NCI-H82 treated with DMSO at 0.1 percent for 48 hours (cell line): ENCODE results near the gene TCF3.
"Not testable (repeated sequence)": the region's sequence is repeated elsewhere in the genome, so short reads cannot be mapped to it uniquely, and the experiment has no call there.

Source experiments
- DNase-seq: peaks from one replicate; lab custom pipeline; 2025; ENCODE audit not compliant: unreplicated experiment; lab: John Stamatoyannopoulos, UW

The TCF3 gene

DNA sequence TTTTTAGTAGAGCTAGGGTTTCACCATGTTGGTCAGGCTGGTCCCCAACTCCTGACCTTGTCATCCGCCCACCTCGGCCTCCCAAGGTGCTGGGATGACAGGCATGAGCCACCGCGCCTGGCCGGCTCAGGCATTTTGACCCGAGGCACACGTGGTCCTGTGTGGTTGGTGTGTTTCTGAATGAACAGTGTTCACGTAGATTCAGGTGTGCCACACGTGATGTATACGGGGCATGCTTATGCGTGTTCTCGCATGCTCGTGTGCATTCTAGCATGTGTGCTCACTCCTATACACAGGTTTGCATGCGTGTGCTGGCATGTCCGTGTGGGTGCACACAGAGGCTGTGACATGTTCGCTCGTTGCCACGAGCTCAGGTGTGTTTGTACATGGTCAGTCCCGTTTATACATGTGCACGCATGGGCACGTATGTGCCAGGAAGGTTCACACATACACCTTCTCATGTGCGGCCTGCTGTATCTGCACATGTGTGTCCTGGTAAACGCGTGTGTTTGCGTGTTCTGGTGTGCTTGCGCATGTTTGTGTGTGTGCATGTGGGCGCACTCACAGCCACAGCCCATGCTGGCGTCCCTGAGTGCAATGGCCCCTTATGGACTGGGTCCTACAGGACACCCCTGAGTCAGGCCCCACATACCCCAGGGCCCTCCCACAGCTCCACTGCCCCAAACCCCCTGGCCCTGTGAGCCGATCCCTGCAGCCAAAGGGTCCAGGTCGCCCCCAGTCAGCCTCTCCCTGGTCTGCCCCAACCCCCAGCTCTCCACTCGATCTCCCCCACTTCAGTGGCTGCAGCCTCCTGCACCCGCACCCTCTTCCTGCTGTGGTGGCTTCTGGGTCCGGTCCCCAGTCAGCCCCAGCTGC lies 20.6 kb upstream of the TCF3 start:
- DNase-seq = no peak

DNA sequence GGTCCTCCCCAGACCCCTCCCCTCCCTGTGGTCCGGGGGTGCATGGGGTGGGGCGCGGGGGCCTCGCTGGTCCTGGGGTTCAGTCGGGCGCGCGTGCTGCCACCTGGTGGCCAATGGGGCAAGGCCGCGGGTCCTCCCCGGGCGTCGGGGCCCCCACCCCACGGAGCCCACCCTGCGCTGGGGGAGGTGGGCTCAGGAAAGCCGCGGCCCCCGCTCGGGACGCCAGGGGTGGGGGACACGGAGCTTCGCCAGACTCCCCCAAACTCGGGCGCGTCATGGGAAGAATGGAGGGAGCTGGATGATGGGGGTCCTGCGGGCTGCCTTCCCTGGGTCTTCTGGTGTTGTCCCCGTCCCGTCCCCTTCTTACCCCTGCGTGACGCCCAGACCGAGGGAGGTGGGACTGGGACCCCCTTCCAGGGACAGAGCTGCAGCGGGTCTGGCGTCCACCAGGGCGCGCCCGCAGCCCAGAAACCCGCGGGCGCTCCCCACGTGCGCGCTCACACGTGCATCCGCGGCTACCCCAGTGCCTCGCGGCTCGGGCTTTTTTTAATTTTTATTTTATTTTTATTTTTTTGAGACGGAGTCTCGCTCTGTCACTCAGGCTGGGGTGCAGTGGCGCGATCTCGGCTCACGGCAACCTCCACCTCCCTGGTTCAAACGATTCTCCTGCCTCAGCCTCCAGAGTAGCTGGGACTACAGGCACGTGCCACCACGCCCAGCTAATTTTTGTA lies 19.8 kb upstream of the TCF3 start:
- no peak for DNase-seq

- no peak for DNase-seq
Observed at GRCh38 chr19:1671716-1672037, 19.3 kb upstream of the TCF3 start.

DNA sequence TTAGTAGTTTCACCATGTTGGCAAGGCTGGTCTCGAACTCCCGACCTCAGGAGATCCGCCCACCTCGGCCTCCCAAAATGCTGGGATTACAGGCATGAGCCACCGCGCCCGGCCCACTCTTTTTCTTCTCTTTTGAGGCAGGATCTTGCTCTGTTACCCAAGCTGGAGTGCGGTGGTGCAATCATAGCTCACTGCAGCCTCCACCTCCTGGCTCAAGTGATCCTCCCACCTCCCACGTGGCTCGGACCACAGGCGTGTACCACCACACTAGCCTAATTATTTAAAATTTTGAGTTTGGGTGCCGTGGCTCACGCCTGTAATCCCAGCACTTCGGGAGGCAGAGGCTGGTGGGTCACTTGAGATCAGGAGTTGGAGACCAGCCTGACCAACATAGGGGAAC lies 18.3 kb upstream of the TCF3 start:
- not testable (repeated sequence) for DNase-seq

DNA sequence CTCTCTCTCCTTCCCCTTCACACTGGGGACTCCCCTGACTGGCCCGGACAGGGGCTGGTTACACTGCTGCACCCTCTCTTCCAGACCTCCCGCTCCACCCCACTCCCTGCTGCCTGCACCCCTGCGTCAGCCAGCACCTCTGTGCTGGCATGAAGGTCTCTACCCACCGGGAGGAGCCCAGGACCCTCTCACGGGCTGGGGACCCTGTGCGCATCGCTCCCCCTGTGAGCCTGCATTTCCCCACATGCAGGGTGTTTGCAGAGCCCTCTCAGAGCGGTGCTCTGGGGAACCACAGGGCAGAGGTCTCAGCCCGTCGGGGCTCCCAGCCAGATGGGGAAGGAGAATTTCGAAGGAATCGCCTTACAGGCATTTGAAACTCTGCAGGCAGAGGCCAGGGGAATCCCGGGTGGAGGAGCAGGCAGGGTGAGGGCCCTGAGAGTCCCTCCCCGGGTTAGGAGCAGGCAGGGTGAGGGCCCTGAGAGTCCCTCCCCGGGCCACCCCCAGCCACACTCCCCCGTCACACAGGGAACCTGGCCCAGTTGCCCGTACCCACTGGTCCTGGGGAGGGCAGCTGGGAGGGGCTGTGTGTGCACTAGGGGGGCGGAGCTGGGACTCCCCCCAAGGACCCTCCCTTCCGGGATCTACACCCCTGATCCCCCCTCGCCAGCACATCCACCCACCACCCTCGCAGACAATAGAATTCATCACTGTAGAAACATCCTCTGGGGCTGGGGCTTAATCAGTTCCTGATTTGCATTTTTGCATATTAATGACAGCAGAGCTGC lies 16.3 kb upstream of the TCF3 start:
- DNase-seq = no peak

DNA sequence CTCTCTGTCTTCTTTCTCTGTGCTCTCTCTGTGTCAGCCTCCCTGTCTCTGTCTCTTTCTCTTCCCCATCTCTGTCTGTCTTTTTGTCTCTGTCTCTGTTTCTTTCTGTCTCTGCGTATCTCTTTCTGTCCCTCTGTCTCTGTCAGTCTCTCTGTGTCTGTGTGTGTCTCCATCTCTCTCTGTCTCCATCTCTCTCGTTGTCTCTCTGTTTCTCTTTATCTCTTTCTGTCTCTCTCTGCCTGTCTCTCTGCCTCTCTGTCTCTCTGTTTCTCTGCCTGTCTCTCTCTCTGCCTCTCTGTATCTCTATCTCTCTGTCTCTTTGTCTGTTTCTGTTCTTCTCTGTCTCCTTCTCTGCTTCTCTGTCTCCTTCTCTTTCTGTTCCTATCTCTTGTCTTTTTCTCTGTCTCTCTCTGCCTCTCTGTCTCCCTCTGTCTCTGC lies 15.7 kb upstream of the TCF3 start:
- DNase-seq = no peak

DNA sequence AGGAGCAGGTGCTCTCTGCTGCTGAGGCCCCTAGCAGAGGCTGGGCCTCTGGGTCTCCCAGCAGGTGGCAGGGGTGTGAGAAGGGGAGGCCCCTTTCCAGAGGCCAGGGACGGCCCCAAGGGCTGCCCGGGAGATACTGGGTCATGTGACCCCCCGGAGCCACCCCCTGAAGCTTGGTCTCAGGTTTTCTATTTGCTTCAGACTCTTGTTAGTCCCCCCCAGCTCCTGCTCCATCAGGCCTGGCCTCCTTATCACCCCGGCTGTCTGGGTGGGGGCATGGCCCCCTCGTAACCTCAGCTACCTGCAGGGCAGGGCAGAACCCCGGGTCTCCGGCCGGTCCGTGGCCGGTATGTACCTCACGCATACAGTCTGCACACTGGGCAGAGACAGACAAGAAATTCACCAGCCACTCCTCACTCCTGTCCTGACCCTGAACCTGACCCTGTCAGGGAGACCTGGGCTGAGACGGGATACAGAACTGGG lies 13.2 kb upstream of the TCF3 start:
- DNase-seq = no peak

- DNase-seq = no peak
Observed at GRCh38 chr19:1663852-1664251, 11.4 kb upstream of the TCF3 start.

- DNase-seq = not testable (repeated sequence)
Observed at GRCh38 chr19:1663227-1663626, 10.8 kb upstream of the TCF3 start.

- no peak for DNase-seq
Observed at GRCh38 chr19:1661995-1662394, 9.6 kb upstream of the TCF3 start.

GRCh38 chr19:1659084-1659427 lies 6.6 kb upstream of the TCF3 start:
- no peak for DNase-seq

GRCh38 chr19:1658150-1659083 lies 6.0 kb upstream of the TCF3 start:
- DNase-seq = no peak

GRCh38 chr19:1657746-1658145 lies 5.3 kb upstream of the TCF3 start:
- DNase-seq = no peak

- no peak for DNase-seq
Observed at GRCh38 chr19:1656988-1657536, 4.6 kb upstream of the TCF3 start.

DNA sequence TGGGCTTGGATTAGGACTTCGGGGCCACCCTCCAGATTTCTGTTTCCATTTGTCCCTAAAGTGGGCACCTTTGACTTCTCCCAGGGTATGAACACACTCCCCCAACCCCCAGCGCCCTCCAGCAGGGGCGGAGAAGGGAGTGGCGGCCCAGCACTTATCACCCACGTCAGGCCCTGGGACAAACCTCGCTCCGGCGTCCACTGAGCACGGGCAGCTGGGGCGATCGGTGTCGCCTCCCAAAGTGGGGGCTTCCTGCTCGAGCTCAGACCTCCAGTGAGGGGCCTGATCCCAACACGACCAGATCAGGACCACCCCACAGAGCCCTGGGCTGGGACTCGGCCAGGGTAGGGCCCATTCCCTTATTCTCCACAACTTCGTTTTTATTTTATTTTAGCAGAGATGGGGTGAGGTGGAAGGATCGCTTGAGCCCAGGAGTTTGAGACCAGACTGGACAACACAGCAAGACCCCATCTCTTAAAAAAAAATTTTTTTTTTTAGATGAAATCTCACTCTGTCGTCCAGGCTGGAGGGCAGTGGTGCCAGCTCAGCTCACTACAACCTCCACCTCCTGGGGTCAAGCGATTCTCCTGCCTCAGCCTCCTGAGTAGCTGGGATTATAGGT lies 3.7 kb upstream of the TCF3 start:
- DNase-seq = no peak

DNA sequence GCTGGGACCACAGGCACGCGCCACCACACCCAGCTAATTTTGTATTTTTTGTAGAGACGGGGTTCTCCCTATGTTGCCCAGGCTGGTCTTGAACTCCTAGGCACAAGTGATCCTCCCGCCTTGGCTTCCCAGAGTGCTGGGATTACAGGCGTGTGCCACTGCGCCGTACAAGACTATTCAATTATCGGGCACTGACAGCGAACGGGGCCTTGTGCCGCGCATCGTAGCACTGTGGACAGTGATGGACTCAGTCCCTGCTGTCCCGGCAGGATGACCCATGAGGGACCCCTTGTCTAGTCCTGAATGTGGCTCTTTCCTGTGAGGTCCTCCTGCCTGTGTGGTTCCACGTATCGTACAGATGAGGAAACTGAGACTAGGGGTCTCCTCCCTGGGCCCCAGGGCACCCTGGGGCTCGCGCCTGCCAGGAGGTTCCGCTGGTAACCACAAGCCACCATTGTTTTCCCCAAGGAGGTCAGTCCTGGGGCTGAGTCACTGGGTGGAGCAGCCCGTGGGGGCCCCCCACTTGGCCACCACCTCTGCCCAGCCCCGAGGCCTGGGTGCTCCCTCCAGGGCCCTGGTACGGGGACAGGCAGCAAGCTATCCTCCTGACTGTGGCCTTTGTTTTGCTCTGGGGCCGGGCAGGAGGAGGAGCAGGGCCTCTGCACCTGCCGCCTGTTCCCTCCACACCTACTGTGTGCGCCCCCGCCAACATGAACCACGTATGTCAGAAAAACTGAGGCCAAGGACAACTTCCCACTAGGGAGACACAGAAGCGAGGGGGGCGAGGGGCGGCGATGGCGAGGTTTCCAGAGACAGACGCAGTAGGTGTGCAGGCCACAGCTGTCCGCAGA lies 2.9 kb upstream of the TCF3 start:
- no peak for DNase-seq

DNA sequence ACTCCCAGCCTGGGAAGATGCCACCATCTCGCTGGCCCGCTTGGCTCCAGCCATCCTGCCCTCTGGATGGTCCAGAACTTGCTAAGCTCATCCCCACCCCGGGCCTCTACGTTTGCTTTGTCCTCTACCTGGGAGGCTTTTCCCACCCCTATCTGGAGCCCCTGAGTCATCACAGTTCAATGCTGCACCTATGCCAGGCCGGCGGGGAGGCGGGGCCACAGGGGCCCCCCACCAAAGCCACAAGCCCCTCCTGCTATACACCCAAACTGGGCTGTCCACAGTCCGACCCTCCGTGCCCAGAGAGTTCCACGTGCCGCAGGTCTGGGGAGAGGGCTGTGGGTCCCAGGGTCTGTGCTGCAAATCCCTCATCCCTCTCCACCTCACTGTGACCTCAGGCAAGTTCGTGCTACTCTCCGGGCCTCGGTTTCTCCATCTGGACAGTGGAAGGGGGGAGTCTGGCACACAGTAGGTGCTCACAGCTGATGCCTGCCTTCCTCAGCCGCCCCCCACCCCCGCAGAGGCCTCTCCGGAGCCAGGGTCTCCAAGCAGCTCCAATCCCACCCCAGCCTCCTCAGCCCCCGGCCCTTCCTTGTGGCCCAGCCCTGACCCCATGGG lies 1.9 kb upstream of the TCF3 start:
- no peak for DNase-seq

- no peak for DNase-seq
Observed at GRCh38 chr19:1653300-1653628, 849 bp upstream of the TCF3 start.
